Measurements from ENCODE around the gene TRUB1.
"Not testable (repeated sequence)": the region's sequence is repeated elsewhere in the genome, so short reads cannot be mapped to it uniquely, and the experiment has no call there.

Gene TRUB1

GRCh38 chr10:114925587-114926586 lies 12.1 kb upstream of the TRUB1 start:
- no peak for DNase-seq

- DNase-seq = no peak
These were observed 9.2 kb upstream of the TRUB1 start for GRCh38 chr10:114928818-114929217.

GRCh38 chr10:114930320-114930719 lies 7.7 kb upstream of the TRUB1 start:
- DNase-seq = no peak

GRCh38 chr10:114931072-114931679 lies 6.8 kb upstream of the TRUB1 start:
- no peak for DNase-seq

GRCh38 chr10:114932225-114932624 lies 5.8 kb upstream of the TRUB1 start:
- DNase-seq = no peak

GRCh38 chr10:114932945-114933344 lies 5.0 kb upstream of the TRUB1 start:
- no peak for DNase-seq

- no peak for DNase-seq
These were observed 4.4 kb upstream of the TRUB1 start for GRCh38 chr10:114933588-114933987.

GRCh38 chr10:114933995-114934394 lies 4.0 kb upstream of the TRUB1 start:
- DNase-seq = not testable (repeated sequence)

GRCh38 chr10:114938856-114939193 lies 830 bp downstream of the TRUB1 start:
- DNase-seq = no peak

- no peak for DNase-seq
These were observed 2.7 kb downstream of the TRUB1 start for GRCh38 chr10:114940735-114941134.

GRCh38 chr10:114943000-114943399 lies 5.0 kb downstream of the TRUB1 start:
- DNase-seq = no peak

GRCh38 chr10:114953047-114953446 lies 15.1 kb downstream of the TRUB1 start:
- DNase-seq = no peak

- DNase-seq = no peak
These were observed 18.0 kb downstream of the TRUB1 start for GRCh38 chr10:114955984-114956383.

GRCh38 chr10:114956466-114956865 lies 18.5 kb downstream of the TRUB1 start:
- DNase-seq = no peak

GRCh38 chr10:114957122-114957521 lies 19.1 kb downstream of the TRUB1 start:
- DNase-seq = no peak

GRCh38 chr10:114957673-114958072 lies 19.7 kb downstream of the TRUB1 start:
- DNase-seq = no peak

- no peak for DNase-seq
These were observed 24.4 kb downstream of the TRUB1 start for GRCh38 chr10:114962441-114962840.

- DNase-seq = no peak
These were observed 25.9 kb downstream of the TRUB1 start for GRCh38 chr10:114963908-114964307.

GRCh38 chr10:114967071-114967470 lies 29.1 kb downstream of the TRUB1 start:
- no peak for DNase-seq

GRCh38 chr10:114970515-114970914 lies 32.5 kb downstream of the TRUB1 start:
- no peak for DNase-seq

GRCh38 chr10:114973306-114973705 lies 35.3 kb downstream of the TRUB1 start:
- no peak for DNase-seq

- peak in 1 of 3 experiments; percentile 17 for DNase-seq
These were observed 36.0 kb downstream of the TRUB1 start for GRCh38 chr10:114973997-114974396.

- peak in 1 of 3 experiments; percentile 33 for DNase-seq
These were observed 36.6 kb downstream of the TRUB1 start for GRCh38 chr10:114974625-114975024.

- peak in 2 of 3 experiments; percentile 2 to 54 for DNase-seq
These were observed 37.1 kb downstream of the TRUB1 start for GRCh38 chr10:114975091-114975490.
